CD4-positive, alpha-beta T cell (primary cell): Measurements from ENCODE around the gene HOOK2. TPM values are rescaled to one million over a fixed set of nuclear protein-coding genes. Genes with fewer than 3 reads are reported as not detected.
A peak's percentile ranks its signal among the peaks of the same experiment; 100 is the strongest.

Experiments
- ATAC-seq: fragments of 200-7000 bp; cut with Tn5 transposase; one replicate; pipeline ENCODE4 v1.10.0; 2022; ENCODE audit warnings: mild to moderate bottlenecking; ENCODE audit not compliant: poor library complexity
- CTCF ChIA-PET: fragments of 350-600 bp; sonication (Branson Sonifier 250); formaldehyde crosslinking; loops from one replicate; lab custom pipeline; 2021; ENCODE audit warnings: antibody characterized with exemption, inconsistent platforms; lab: Charles Lee
- POLR2A ChIA-PET: fragments of 350-600 bp; sonication (Branson Sonifier 250); formaldehyde crosslinking; loops from one replicate; lab custom pipeline; 2021; ENCODE audit warnings: antibody characterized with exemption, inconsistent platforms; lab: Charles Lee
- DNase-seq, 14 experiments: peaks; one replicate each; pipeline ENCODE4 v3.0.0-alpha.2; 2013 to 2020; ENCODE audit warnings: mixed read lengths in 2 of 14
- H3K27ac ChIP-seq, 2 donors: one replicate each; pipeline versions ENCODE4 v1.5.1 to v1.7.0; 2013; ENCODE audit warnings: low read length in 2 of 2, low read depth in 1 of 2, mild to moderate bottlenecking in 1 of 2
- H3K27me3 ChIP-seq, 2 experiments: 1 replicate in 1 of 2; 2 replicates in 1 of 2; pipeline versions ENCODE4 v1.6.1 to v1.7.0; 2013; ENCODE audit warnings: low read length in 2 of 2, control low read depth in 1 of 2, mild to moderate bottlenecking in 1 of 2, moderate library complexity in 1 of 2; ENCODE audit not compliant: insufficient read depth in 2 of 2, control insufficient read depth in 1 of 2
- H3K36me3 ChIP-seq: one replicate; pipeline ENCODE4 v1.6.1; 2013; ENCODE audit warnings: low read length, control low read depth; ENCODE audit not compliant: insufficient read depth
- H3K4me1 ChIP-seq: one replicate; pipeline ENCODE4 v1.6.1; 2013; ENCODE audit warnings: low read length, control low read depth; ENCODE audit not compliant: insufficient read depth
- H3K4me3 ChIP-seq: one replicate; pipeline ENCODE4 v1.5.1; 2013; ENCODE audit warnings: mild to moderate bottlenecking, low read length, moderate library complexity
- H3K9me3 ChIP-seq, 2 experiments: 1 replicate in 1 of 2; 2 replicates in 1 of 2; pipeline versions ENCODE4 v1.6.1 to v1.7.0; 2013; ENCODE audit warnings: low read length in 2 of 2, mild to moderate bottlenecking in 2 of 2, control low read depth in 1 of 2, moderate library complexity in 1 of 2; ENCODE audit not compliant: control insufficient read depth in 1 of 2, insufficient read depth in 1 of 2
- H3K27ac Mint-ChIP-seq: one replicate; pipeline ENCODE4 v1.8.0; 2020; ENCODE audit warnings: mixed read lengths
- H3K27me3 Mint-ChIP-seq: one replicate; pipeline ENCODE4 v1.8.0; 2021; ENCODE audit warnings: mixed read lengths
- H3K36me3 Mint-ChIP-seq: one replicate; pipeline ENCODE4 v1.8.0; 2021; ENCODE audit warnings: low read depth, mixed read lengths
- H3K4me1 Mint-ChIP-seq: one replicate; pipeline ENCODE4 v1.8.0; 2021; ENCODE audit warnings: low read depth, mixed read lengths
- H3K4me3 Mint-ChIP-seq: one replicate; pipeline ENCODE4 v1.8.0; 2020; ENCODE audit warnings: mild to moderate bottlenecking, mixed read lengths
- H3K9me3 Mint-ChIP-seq: one replicate; pipeline ENCODE4 v1.8.0; 2020; ENCODE audit warnings: mixed read lengths
- intact Hi-C, 2 experiments: fragments of 100-400 bp; cut with DNase I in 1 of 2; cut with micrococcal nuclease in 1 of 2; formaldehyde crosslinking; loops; one replicate each; pipeline versions ENCODE4 v1.15.1 to v1.9.0; 2023 to 2025; cut with DNase I, micrococcal nuclease
- total RNA-seq, 174 experiments: library from RNA in 2 of 174; stranded (reverse) in 2 of 174; gene quantifications; one replicate each; pipeline ENCODE4 v1.2.3 and lab custom pipeline; 2021 to 2026
- TF ChIP-seq, protein P1 (sequence below): fragments of 200-600 bp; IDR thresholded peaks from one replicate; pipeline ENCODE4 v1.8.0; 2022; ENCODE audit warnings: antibody characterized with exemption, mild to moderate bottlenecking

Gene HOOK2
- total RNA-seq, 2 experiments from 2014 or later, result 14.8 to 17.0 TPM

DNA sequence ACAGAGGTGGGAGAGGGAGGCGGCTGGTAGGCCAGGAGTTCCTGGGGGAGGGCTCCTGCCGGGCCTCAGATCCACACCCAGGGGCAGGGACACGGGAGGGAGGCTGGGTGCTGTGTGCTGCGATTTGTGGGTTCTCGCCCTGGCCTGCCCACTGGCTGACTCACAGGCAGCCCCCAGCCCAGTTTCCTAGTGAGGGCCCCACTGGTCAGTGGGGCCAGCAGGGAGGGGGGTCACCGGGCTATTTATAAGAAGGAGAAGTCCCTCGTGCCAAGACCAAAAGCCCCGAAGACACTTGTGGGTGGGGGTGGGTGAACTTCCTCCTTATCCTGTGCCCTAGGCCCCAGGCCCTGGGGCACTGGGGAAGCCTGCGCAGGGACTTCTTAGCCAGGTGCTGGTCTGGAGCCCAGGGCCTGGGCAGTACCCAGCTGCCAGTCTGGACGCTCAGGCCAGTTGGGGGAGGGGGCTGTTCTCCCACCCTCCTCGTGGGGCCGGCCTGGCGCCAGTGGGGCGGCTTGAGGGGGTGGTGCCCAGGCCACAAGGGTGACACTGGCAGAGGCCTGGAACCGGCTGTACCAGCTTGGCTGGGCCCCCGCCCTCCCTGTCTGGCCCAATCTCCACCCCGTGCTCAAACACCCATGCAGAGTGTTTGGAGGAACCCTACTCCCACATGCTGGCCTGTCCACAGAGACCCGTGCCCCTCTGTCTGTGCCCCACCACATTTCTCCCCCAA lies 11.0 kb upstream of the HOOK2 start:
- Histone ChIP-seq H3K4me3 (no peak overlapping the region), H3K27ac (peak overlapping the region; percentile 91 to 98), H3K27me3 (no peaks in the 10 kb centered on the region), H3K4me1 (peaks cover 87% of the 10 kb centered on the region), H3K9me3 (no peaks in the 10 kb centered on the region), H3K36me3 (no peaks in the 10 kb centered on the region)
- intact Hi-C loops, result loop anchor here in 1 of 2 experiments (10.0 kb wide), 1 partner anchor 148 kb away; the partner anchor contains the start of genes CALR and FARSA
- Mint-ChIP-seq H3K9me3 (no peaks in the 10 kb centered on the region), H3K27ac (peak overlapping the region; percentile 32), H3K4me3 (no peak overlapping the region), H3K27me3 (peaks cover 2% of the 10 kb centered on the region), H3K4me1 (peaks cover 44% of the 10 kb centered on the region), H3K36me3 (peaks cover 13% of the 10 kb centered on the region)
- ChIA-PET POLR2A (interaction anchor here (4.0 kb wide), 1 partner anchor 9 kb away, joined by 31 read pairs; no protein-coding TSS in a partner anchor), CTCF (interaction anchor here (0.7 to 1.1 kb wide), 2 partner anchors 9 to 10 kb away, joined by 3 to 4 read pairs; no protein-coding TSS in a partner anchor)
- ATAC-seq, result no peak
- TF ChIP-seq, protein P1, sequence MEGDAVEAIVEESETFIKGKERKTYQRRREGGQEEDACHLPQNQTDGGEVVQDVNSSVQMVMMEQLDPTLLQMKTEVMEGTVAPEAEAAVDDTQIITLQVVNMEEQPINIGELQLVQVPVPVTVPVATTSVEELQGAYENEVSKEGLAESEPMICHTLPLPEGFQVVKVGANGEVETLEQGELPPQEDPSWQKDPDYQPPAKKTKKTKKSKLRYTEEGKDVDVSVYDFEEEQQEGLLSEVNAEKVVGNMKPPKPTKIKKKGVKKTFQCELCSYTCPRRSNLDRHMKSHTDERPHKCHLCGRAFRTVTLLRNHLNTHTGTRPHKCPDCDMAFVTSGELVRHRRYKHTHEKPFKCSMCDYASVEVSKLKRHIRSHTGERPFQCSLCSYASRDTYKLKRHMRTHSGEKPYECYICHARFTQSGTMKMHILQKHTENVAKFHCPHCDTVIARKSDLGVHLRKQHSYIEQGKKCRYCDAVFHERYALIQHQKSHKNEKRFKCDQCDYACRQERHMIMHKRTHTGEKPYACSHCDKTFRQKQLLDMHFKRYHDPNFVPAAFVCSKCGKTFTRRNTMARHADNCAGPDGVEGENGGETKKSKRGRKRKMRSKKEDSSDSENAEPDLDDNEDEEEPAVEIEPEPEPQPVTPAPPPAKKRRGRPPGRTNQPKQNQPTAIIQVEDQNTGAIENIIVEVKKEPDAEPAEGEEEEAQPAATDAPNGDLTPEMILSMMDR, result no peak
- peak in 4 of 14 experiments; percentile 13 to 75 (median 57) for DNase-seq

DNA sequence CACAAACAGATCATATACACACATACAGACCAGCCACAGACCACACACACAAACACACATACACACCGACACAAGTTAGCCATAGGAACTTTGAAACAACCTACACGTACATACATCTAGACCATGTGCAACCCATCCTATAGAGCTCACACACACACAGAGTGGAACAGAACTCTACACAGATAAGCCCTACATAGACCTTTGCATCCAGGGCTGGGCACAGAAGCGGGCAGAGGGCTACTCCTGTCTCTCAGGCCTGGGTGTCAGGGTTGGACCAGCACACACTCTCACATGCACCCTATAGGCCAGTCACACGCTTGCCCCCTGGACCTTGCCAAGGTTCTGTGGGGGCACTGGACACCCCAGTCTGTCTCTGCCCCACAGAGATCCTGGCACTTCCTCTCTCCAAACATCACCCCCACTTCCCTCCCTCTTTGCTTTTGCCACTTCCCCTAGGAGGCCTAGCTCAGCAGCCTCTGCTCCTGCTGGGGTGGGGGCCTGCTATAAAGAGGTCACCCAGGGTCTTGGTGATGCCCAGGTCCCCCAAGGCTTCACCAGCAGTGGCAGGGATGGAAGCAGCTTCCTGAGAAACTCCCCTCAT lies 10.2 kb upstream of the HOOK2 start:
- POLR2A ChIA-PET, result no interaction called here
- no peaks in the 10 kb centered on the region for H3K27me3 Mint-ChIP-seq
- intact Hi-C loops, result loop anchor here in 1 of 2 experiments (10.0 kb wide), 1 partner anchor 149 kb away; the partner anchor contains the start of genes CALR and FARSA

DNA sequence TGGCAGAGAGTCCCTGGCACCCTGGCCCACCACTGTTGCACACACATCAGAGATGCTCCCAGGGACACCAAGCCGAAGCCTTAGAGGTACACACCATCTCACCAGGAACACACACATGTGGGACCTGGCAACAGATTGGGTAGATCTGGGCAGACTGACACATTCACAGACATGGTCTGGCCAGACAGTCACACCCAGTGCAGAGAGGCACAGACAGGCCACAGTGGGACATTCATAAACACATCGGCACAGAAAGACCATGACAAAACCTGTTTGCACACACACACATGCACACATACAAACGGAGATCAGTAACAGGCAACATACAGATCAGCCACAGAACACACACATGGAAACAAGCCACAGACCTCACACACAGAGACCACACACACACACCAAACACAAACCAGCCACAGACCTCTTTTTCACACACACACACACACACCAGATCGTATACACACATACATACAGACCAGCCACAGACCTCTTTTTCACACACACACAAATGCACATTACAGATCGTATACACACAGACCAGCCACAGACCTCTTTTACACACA lies 9.6 kb upstream of the HOOK2 start:
- H3K27me3 ChIP-seq, result no peaks in the 10 kb centered on the region
- H3K36me3 ChIP-seq, result no peaks in the 10 kb centered on the region
- TF ChIP-seq, protein P1, result no peak
- DNase-seq (peak in 5 of 14 experiments; percentile 17 to 85 (median 72)), ATAC-seq (peak; percentile 0)
- H3K4me1 Mint-ChIP-seq, result peaks cover 33% of the 10 kb centered on the region
- H3K9me3 Mint-ChIP-seq, result no peaks in the 10 kb centered on the region
- no peaks in the 10 kb centered on the region for H3K36me3 Mint-ChIP-seq
- H3K4me3 ChIP-seq, result no peak overlapping the region
- no peak overlapping the region for H3K27ac Mint-ChIP-seq
- no peaks in the 10 kb centered on the region for H3K27me3 Mint-ChIP-seq
- H3K4me3 Mint-ChIP-seq, result no peak overlapping the region
- intact Hi-C loops, result loop anchor here in 1 of 2 experiments (10.0 kb wide), 1 partner anchor 150 kb away; the partner anchor contains the start of genes CALR and FARSA
- peak overlapping the region; percentile 91 to 98 for H3K27ac ChIP-seq
- H3K4me1 ChIP-seq, result peaks cover 78% of the 10 kb centered on the region
- H3K9me3 ChIP-seq, result no peaks in the 10 kb centered on the region
- ChIA-PET CTCF (no interaction called here), POLR2A (no interaction called here)

More for the DNA sequence above, 10.2 kb upstream of the HOOK2 start:
- no peak overlapping the region for H3K4me3 Mint-ChIP-seq
- DNase-seq, result peak in 4 of 14 experiments; percentile 7 to 57 (median 51)
- peak overlapping the region; percentile 91 to 98 for H3K27ac ChIP-seq
- no peak overlapping the region for H3K27ac Mint-ChIP-seq
- TF ChIP-seq, protein P1, result no peak
- CTCF ChIA-PET, result interaction anchor here (0.7 kb wide), 1 partner anchor 11 kb away, joined by 4 read pairs; no protein-coding TSS in a partner anchor
- H3K36me3 ChIP-seq, result no peaks in the 10 kb centered on the region
- peaks cover 37% of the 10 kb centered on the region for H3K4me1 Mint-ChIP-seq
- H3K36me3 Mint-ChIP-seq, result peaks cover 5% of the 10 kb centered on the region
- H3K4me1 ChIP-seq, result peaks cover 82% of the 10 kb centered on the region
- H3K27me3 ChIP-seq, result no peaks in the 10 kb centered on the region
- no peaks in the 10 kb centered on the region for H3K9me3 ChIP-seq
- no peaks in the 10 kb centered on the region for H3K9me3 Mint-ChIP-seq
- no peak overlapping the region for H3K4me3 ChIP-seq
- no peak for ATAC-seq
